Neural progenitor cell (in vitro differentiated cells): ENCODE results near the gene STAG3.
"Not testable (repeated sequence)": the region's sequence is repeated elsewhere in the genome, so short reads cannot be mapped to it uniquely, and the experiment has no call there.

ENCODE experiments used
- EZH2phosphoT487 ChIP-seq: fragments of 200-600 bp; sonication (generic); IDR thresholded peaks from 2 replicates; pipeline ENCODE4 v1.6.1; 2017; ENCODE audit warnings: antibody characterized with exemption
- TF ChIP-seq, protein P1 (sequence below): fragments of 200-600 bp; sonication (generic); IDR thresholded peaks from 2 replicates; pipeline ENCODE4 v1.5.1; 2017; ENCODE audit warnings: antibody characterized with exemption, mild to moderate bottlenecking

DNA sequence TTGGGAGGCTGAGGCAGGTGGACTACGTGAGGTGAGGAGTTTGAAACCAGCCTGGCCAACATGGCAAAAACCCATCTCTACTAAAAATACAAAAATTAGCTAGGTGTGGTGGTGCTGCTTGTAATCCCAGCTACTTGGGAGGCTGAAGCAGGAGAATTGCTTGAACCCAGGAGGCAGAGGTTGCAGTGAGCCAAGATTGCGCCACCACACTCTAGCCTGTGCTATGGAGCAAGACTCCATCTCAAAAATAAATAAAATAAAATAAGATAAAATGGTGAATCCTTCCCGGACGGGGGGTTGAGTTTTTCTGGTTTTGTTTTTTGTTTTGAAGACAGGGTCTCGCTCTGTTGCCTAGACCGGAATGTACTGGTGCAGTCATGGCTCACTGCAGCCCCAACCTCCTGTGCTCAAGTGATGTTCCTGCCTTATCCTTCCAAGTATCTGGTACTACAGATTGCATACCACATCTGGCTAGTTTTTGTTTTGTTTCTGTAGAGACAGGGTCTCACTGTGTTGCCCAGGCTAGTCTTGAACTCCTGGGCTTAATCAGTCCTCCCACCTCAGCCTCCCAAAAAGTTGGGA is 14.7 kb downstream of the STAG3 start:
- TF ChIP-seq EZH2phosphoT487 = not testable (repeated sequence)
- TF ChIP-seq, protein P1, sequence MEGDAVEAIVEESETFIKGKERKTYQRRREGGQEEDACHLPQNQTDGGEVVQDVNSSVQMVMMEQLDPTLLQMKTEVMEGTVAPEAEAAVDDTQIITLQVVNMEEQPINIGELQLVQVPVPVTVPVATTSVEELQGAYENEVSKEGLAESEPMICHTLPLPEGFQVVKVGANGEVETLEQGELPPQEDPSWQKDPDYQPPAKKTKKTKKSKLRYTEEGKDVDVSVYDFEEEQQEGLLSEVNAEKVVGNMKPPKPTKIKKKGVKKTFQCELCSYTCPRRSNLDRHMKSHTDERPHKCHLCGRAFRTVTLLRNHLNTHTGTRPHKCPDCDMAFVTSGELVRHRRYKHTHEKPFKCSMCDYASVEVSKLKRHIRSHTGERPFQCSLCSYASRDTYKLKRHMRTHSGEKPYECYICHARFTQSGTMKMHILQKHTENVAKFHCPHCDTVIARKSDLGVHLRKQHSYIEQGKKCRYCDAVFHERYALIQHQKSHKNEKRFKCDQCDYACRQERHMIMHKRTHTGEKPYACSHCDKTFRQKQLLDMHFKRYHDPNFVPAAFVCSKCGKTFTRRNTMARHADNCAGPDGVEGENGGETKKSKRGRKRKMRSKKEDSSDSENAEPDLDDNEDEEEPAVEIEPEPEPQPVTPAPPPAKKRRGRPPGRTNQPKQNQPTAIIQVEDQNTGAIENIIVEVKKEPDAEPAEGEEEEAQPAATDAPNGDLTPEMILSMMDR = not testable (repeated sequence)
